NCI-H526 (cell line): ENCODE results near the gene EP400.

Source experiments
- DNase-seq, 2 experiments: peaks; one replicate each; lab custom pipeline; 2025; lab: John Stamatoyannopoulos, UW

EP400 gene

DNA sequence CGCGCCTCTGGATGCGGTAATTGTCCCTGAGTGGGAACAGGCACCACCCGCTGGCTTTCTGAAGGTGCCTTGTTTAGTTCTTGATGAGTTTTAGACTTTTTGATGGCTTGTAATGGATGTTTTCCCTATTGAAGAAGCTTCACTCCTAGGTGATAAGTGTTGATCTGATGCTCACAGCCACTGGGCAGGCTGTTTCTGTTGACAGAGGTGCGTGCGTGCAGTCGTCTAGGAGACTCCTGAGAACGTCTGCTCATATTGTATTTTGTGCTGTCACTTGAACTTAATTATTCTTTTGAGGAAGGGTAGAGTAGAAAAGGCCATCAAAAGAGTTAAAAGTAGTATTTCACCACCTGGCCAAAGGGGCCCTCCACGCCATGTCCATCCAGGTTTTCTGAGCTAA, 70.5 kb downstream of the EP400 start:
- DNase-seq, result no peak

DNA sequence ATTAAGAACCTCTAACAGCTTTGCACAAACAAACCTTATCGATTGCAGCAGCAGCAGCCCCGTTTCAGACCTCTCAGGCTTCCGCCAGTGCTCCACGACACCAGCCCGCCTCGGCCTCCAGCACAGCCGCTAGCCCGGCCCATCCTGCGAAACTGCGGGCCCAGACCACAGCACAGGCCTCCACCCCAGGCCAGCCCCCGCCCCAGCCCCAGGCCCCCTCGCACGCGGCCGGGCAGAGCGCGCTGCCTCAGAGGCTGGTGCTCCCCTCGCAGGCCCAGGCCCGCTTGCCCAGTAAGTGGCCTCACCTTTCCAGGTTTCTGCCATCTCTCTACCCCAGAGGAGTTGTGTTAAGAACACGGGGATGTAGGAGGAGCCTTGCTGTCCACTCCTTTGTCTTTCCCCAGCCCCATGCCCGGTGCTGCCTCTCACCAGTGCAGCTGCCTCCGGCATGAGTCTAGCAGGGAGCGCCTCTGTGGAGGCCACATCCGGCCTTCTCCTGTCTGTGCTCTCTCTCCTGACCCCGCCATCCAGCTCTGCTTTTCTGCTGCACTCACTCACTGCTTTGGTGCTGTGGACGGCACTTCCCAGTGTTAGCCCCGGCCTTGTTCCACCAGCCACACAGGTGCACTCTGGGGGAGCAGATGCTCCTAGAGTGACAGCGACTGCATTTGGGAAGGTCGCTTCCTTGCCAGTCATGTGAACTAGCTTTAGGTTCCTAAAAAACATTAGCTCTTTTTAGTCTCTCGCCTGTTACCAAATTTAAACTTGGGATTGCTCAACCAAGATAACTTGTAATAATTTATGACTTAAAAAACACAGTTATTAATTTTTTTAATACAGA, 71.5 kb downstream of the EP400 start:
- DNase-seq, result no peak

DNA sequence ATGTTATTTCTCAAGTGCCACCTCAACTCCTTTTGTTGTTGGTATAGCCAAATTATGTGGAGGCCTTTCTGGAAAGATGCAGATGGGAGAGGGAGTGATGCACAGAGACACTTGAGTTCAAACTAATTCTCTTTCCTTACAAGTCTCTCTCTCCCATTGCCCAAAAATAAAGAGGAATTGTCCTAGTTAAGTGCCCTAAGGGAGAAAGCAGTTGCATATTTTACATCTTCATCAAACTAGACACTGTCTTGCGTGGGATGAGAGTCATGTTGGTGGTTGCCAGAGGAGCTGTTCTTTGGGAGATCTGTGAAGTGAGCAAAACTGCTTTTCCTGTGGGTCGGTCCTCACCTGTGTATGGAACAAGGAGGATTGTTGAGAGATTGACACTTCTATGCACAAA, 72.2 kb downstream of the EP400 start:
- DNase-seq, result no peak

DNA sequence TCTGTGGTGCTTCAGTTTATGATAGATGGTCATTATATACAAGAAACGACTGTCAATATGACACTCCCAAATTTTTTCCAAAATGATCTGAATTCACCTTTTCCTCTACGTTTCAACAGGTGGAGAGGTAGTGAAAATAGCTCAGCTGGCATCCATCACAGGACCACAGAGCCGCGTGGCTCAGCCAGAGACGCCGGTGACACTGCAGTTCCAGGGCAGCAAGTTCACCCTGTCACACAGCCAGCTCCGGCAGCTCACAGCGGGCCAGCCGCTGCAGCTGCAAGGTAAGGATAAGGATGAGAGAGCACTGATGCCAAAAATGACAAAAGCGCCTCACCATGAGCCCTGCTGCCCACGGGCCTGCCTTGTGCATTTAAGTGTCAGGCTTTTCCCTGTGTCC, 73.9 kb downstream of the EP400 start:
- DNase-seq, result no peak

DNA sequence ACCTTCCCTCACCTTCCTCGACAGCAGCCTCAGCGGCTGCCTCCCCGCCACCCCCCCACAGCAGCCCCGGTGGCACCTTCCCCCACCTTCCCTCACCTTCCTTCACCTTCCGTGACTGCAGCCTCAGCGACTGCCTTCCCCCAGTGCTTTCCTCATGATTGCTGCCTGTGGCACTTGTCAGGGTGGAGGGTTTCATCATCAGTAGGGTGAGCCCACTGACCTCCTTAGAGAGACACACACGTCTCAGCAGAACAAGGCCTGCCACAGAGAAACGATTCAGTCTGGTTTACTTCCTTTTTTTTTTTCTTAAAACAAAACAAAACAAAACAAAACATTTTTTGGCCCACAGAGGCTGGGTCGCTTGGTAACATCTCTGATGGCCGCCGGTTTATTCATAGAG, 75.0 kb downstream of the EP400 start:
- no peak for DNase-seq

DNA sequence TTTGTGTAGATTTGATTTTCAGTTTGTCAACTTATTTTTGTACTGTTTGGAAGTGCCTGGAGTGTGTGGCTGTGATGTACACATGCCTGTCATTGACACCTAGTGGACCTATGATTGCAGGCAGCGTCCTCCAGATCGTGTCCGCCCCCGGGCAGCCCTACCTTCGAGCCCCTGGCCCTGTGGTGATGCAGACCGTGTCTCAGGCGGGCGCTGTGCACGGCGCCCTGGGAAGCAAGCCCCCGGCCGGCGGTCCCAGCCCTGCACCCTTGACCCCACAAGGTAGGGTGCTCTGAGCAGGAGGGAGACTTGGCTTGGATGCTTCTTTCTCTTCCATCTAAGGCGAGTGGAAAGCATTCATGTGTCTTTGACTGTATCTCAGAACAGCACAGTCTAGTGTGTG, 75.8 kb downstream of the EP400 start:
- no peak for DNase-seq

DNA sequence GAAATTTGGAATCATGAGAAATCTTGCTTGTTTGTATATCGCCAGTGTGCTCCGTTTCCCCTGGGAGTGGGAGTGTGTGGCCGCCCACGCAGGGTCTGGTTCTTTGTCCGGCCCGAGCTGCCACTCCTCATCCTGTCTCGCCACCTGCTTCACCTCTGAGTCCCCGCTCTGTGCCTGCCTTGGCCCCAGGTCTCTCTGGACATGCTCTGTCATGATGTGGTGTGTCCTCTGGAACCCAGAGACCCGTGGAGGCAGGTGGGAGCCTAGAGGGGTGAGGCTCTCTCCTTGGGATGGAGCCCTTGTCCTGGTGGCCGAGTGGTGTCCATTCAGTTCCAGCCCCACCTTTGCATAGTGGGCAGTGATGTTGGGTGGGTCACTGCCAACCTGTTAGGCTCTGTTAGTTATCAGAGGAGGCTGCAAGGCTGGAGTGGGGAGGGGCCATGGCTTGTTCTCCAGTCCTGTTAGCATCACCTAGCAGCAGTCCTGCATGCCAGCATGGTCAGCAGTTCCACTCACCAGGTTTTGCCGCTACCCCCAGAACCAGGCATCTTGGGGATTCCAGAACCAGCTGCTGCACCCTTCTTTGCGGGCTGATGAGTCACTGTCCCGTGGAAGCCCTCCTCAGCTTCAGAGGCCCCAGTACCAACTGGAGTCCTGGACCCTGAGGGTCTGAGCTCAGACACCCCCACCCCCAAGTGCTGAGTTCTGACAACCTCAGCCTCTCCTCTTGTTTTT, 76.5 kb downstream of the EP400 start:
- no peak for DNase-seq

DNA sequence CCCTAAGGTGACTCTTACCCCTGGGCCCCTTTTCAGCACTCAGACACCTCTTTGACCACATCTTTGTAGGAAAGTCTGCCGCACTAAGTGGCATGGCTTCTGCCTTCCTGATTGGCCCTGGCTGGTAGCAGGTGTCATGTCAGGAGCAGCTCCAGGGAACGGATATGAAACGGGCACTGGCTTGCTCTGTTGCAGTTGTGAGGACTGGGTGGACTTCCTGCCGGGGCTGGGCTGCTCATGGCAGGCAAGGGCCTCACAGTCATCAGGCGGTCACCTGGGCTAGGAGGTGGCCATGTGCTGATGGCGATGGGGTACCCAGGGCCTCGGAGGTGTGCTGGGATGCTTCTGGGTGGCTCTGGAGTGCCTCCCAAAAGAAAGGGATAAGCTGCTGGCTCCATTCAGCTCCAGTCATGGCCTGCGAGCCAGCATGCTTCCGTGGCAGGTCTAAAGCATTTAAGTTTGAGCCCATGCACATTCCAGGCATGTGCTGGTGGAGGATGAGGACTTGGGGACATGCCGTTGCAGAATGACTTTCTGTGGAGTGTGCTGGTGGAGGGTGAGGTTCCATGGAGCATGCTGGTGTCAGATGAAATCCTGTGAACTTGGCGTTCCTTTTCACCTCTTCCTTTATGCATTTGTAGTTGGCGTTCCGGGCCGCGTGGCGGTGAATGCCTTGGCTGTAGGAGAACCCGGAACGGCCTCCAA, 77.2 kb downstream of the EP400 start:
- no peak for DNase-seq

DNA sequence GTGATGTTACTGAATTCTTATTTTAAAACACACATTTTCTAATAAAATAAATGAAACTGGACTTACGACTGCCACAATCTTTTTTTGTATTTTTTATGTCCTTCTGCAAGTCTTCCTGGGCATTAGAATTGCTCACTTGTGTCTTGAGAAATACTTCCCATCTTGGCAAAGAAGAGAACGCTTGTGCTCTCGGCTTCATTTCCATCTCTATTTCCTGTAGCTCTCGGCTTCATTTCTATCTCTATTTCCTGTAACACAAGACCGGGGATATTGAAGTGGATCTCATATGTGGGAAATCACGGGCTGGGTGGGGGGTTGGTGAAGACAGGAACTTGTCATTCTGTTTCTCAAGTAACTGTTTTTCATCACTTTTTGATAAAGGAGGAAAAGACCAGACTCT, 77.9 kb downstream of the EP400 start:
- no peak for DNase-seq

DNA sequence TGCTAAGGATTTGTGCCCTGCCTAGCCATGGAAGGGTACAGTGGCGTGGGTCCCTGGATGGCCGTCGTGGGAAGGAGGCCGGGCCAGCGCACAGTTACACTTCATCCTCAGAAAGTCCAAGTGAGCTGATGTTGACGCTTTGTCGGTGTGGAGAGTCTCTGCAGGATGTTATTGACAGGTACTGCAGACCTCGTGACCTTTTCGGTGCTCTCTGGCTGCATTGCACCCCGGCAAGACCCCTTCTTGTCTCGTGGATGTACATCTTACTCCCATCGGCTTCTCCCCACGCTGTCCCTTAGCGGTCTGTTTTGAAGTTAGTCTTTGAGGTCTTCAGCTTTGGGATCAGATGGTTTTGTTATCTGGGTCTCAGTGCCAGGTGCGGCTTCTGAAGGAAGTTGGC, 78.4 kb downstream of the EP400 start:
- DNase-seq, result no peak

DNA sequence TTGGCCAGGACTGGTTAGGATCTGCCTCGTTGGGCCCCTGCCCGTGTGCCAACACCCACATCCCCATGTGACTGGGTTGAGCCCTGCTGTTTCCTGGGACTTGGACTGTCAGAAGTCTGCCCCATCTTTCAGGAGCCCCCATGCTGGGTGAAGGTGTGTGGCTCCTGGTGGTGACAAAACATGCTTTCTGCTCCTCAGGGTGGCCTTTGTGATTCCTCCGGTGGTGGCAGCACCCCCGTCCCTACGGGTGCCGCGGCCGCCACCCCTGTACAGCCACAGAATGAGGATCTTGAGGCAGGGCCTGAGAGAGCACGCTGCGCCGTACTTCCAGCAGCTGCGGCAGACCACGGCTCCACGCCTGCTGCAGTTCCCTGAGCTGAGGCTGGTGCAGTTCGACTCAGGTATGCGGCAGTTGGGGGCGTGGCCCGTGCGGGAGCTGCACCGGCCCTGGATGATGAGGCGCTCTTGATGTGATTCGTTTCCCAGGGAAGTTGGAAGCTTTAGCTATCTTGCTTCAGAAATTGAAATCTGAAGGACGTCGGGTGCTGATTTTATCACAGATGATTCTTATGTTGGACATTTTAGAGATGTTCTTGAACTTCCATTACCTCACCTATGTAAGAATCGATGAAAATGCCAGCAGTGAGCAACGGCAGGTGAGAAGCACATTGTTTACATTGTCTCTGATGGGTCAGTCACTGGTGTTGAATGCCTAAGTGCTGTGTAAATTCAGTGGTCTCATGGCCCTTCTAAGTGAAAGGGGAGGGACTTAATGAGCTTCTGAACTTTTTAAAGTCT, 80.0 kb downstream of the EP400 start:
- no peak for DNase-seq

DNA sequence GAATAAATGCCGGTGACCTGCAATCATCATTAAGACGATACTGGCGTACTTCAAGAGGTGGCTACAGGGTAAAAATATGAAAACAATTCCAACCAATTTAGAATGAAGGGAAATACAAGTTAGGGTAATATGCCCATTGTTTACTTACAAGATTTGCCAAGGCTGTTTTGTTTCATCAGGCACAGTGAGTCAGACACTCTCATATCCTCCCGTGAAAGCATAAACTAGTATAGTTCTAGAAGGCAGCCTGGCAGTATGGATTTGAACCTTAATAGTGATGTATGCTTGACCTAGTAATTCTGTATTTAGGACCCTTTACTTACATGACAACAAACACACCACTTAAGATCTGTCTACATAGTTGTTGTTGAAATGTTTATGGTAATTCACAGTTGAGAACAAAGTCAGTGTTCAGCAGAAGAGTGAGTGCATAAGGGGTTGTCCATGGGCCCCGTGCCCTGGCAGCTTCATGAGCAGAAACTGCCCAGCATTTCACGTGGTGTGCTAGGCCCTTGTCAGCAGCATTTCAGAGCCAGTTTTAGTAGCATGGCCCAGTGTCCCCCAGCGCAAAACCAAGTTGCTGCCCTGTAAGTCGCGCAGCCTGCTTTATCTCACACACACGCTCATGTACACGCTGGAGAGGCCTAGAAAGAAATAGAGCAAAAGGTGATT, 80.8 kb downstream of the EP400 start:
- no peak for DNase-seq

DNA sequence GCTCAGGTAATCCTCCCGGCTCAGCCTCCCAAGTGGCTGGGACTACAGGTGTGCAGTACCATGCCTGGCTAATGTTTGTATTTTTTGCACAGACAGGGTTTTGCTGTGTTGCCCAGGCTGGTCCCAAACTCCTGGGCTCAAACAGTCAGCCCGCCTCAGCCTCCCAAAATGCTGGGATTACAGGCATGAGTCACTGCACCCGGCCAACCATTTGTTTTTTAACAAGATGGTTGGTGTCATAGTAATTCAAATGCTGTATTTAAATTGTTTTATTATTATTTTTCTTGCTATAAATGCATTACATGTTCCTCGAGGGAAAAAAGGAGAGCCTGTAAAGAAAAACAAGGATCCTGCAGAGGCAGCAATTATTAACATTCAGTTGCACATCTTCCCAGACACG, 83.9 kb downstream of the EP400 start:
- no peak for DNase-seq

DNA sequence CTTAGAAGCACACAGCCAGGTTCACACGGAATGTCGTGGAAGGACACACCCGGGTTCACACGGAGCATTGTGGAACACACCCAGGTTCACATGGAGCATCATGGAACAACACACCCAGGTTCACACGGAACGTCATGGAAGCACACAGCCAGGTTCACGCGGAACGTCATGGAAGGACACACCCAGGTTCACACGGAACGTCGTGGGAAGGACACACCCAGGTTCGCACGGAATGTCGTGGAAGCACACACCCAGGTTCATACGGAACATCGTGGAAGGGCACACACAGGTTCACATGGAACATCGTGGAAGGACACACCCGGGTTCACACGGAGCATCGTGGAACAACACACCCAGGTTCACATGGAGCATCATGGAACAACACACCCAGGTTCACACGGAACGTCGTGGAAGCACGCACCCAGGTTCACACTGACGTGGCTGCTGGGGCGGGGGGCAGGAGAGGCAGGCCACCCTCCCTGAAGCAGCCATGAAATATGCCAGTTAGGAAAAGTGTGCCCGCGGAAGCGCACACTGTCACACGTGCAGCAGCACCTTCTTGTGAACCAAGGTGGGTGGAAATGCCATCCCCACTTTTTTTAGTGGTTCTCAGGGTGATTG, 86.4 kb downstream of the EP400 start:
- no peak for DNase-seq

DNA sequence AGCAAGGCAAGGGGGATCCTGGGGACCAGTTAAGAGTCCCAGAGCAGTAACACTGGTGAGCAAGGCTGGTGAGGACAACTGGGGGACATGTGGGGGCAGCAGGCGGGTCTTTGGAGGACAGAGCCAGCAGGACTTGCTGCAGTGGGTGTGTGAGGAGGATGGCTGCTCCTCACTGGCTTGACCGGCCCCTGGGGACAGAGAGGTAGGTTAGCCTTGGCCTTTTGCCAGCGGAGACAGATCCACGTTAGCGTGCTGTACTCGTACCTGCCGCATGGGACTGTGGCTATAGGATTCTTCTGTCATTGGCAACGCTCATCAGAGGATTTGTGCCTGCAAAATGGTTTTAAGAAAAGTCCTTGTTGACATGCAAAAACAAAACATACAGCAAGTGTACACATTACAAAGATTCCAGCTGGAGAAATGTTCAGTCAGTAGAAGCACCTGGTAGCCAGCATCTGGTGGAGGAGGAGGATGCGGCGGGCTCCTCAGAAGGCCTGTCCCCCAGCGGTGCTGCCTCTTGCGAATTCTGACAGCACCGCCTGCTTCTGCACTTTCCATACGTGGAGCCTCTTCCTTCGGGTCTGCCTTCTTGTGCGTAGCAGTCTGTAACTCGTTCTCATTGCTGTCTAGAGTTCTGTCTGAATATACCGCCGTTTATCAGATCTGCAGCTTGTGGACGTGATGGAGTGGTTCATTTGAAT, 91.3 kb downstream of the EP400 start:
- DNase-seq, result no peak

DNA sequence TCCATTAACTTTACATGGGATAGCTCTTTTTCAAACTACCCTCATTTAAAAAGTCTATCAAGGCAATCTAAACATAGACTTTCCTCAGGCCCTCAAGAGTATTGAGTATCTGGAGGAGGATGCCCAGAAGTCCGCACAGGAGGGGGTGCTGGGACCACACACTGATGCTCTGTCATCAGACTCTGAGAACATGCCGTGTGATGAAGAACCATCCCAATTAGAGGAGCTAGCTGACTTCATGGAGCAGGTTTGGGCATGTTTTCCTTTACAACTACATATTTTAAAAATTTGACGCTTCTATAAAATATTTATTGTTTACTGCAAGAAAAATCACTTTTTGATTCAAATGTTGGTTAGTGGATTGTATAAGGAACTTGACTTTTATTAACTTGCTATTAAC, 93.5 kb downstream of the EP400 start:
- DNase-seq, result no peak

DNA sequence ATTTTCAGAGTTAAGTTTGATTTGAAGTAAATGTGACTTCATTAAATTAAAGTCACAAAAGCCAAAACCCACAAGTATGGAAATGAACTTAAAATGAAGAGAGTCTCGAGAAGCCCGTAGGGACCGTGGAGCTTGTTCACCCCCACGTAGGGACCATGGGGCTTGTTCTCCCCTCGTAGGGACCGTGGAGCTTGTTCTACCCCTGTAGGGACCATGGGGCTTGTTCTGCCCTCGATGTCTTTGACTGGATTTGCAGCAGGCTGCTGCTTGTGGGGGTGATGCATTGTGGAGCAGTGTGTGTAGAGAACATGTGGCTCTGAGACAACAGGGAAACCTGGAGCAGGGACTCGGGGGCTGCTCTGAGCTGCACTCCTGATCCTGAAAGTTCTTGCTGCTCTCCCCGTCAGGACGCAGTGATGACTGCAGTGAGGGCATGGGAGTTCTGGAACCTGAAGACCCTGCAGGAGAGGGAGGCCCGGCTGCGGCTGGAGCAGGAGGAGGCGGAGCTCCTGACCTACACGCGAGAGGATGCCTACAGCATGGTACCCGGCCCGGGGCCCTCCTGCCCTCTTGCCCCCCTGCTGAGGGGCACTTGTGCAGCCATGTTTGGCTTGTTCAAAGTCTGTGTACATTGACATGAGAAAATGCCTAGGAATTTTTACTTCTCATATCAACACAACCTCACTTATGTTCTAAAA, 94.2 kb downstream of the EP400 start:
- DNase-seq, result no peak

DNA sequence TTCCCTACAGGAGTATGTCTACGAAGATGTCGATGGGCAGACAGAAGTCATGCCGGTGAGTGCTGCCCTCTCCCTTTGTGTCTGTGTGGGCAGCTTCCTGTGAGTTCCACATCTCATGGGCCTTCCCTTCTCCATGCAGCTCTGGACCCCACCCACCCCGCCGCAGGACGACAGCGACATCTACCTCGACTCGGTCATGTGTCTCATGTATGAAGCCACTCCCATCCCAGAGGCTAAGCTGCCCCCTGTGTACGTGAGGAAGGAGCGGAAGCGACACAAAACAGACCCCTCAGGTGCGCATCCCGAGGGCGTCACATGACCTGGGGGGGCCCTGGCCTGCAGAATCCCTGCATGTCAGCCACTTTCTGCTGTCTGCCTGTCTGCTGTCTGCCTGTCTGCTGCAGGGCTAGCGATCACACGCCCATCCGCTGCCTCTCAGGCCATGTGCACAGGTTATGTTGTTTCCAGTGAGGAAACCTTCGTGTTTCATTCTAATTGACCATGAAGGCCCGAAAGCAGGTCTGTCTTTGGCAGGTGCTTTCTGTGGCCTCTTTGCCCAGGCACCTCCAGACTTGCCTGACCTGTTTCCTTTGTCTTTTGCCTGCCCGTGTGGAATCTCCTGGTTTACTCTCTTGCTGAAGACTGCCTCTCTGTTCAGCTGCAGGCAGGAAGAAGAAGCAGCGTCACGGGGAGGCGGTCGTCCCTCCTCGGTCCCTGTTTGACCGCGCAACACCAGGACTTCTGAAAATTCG, 95.1 kb downstream of the EP400 start:
- DNase-seq, result no peak

DNA sequence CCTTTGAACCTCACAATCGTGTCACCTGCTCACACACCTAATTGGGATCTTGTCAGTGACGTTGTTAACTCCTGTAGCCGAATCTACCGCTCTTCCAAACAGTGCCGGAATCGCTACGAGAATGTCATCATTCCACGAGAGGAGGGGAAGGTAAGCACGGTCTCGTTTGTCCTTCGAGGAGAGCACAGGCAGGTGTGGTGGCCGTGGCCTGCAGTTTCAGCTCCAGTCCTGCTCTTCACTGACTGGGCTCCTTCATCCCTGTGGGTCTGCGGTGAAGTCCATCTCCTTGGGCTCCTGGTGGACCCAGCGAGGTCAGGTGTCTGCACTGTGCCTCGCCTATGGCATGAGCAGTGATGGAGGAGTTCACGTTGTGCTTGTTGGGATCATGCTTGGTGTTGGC, 96.0 kb downstream of the EP400 start:
- DNase-seq, result no peak
